GM08714 (cell line): ENCODE data around the gene PLPP2.
"Not testable (repeated sequence)": the region's sequence is repeated elsewhere in the genome, so short reads cannot be mapped to it uniquely, and the experiment has no call there.

Experiments used
- H3K4me3 ChIP-seq: fragments of 200-500 bp; sonication (Bioruptor generic); 2 replicates; pipeline ENCODE4 v1.5.1; 2014; ENCODE audit warnings: mild to moderate bottlenecking, low read length, inconsistent platforms
- ZNF274 ChIP-seq: IDR thresholded peaks from 2 replicates; pipeline ENCODE4 v1.6.1; 2012; ENCODE audit warnings: mild to moderate bottlenecking, low read depth, low read length

PLPP2 gene

GRCh38 chr19:277581-278165 is 13.5 kb downstream of the PLPP2 start:
- no peak overlapping the region for H3K4me3 ChIP-seq
- no peak for TF ChIP-seq ZNF274

- H3K4me3 ChIP-seq, result no peak overlapping the region
- TF ChIP-seq ZNF274, result no peak
These were observed 14.1 kb downstream of the PLPP2 start for GRCh38 chr19:277131-277530.

DNA sequence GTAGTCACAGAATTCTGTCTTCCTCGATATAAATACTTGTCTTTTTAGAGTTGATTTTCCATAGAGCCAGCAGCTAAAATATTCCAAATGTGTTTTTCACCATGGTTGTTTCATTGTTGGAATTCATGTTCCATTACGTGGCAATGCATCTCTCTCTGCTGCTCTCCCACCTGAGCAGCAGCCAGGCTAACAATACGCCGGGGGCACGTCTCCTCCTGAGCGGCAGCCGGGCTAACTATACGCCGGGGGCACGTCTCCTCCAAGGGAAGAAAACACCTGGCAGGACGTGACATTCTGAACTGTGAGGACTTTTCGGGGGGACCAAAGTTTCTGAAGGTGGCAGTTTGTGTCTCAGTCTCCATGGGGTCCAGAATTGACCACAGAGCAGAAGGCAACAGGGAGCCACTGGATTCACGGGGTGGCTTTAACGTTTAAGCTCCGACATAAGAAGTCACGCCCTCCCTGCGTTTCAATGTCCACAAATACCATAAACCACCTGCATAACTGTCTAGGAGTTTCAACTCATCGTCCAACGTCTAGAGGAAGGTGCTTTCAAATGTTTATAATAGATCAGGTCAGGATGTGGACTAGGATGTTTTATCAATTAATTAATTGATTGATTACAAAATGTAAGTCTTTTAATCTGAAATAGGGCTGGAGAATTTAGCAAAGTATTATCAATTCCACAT is 15.1 kb downstream of the PLPP2 start:
- H3K4me3 ChIP-seq, result no peak overlapping the region
- TF ChIP-seq ZNF274, result no peak

DNA sequence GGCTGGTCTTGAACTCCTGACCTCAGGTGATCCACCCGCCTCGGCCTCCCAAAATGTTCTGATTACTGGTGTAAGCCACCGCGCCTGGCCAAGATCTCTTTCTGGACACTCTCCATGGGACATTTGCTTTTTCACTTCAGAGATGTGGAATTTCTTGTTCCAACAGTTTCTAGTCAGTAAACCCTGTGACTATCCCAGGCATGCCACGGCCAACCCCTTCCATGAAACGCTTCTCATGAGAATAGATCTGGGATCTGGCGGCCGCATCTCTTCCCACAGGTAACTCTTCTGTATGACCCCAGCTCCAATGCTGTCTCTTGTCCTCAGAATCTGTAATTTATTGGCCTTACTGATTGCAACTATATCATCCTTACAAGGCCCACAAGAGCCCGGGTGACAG is 16.2 kb downstream of the PLPP2 start:
- no peak overlapping the region for H3K4me3 ChIP-seq
- no peak for TF ChIP-seq ZNF274

- no peak for TF ChIP-seq ZNF274
- H3K4me3 ChIP-seq, result no peak overlapping the region
These were observed 17.8 kb downstream of the PLPP2 start for GRCh38 chr19:273393-273792.

DNA sequence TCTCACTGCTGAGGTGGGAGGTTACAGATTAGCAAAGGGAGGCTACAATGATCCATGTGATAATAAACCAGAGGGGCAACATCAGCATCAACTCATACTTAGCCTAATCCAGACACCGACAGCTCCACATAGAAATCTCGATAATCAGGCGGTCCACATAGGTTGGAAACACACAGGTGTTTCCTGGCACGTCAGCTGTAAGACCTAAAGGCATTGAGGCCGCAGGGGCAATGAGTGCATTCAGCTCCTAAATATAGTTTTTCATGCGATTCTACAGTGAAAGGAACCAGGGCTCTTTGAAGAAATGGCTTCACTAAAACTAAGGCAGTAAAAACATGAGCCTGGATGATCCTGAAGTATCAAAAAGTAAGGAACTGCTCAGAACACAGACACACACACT is 19.3 kb downstream of the PLPP2 start:
- H3K4me3 ChIP-seq, result no peak overlapping the region
- no peak for TF ChIP-seq ZNF274

DNA sequence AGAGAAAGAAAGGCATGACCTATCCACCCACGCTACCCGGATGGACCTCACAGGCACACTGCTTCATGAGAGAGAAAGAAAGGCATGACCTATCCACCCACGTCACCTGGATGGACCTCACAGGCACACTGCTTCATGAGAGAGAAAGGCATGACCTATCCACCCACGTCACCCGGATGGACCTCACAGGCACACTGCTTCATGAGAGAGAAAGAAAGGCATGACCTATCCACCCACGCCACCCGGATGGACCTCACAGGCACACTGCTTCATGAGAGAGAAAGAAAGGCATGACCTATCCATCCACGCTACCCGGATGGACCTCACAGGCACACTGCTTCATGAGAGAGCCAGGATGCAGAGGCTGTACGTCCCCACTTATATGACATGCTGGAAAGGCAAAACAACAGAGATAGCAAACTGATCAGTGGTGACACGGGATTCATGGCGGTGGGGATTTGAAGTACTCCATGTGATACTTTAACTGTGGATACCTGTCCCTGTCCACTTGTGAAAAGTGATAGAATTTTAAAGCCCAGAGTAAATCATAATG is 20.4 kb downstream of the PLPP2 start:
- H3K4me3 ChIP-seq, result not testable (repeated sequence)

DNA sequence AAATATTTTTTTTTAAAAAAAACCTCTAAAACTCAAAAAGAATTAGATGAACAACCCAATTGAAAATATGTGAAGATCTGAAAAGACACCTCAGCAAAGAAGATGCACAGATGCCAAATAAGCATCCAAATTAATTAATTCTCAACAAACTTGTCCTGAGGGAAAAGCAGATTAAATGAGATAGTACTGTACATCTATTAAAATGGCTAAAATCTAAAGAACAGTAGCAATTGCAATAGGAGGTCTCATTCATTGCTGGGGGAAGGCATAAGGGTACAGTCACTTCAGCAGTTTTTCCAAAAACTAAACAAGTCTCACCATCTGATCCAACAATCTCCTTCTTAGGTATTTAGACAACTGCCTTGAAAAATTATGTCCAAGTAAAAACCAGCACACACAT is 22.0 kb downstream of the PLPP2 start:
- H3K4me3 ChIP-seq, result no peak overlapping the region
- TF ChIP-seq ZNF274, result no peak

DNA sequence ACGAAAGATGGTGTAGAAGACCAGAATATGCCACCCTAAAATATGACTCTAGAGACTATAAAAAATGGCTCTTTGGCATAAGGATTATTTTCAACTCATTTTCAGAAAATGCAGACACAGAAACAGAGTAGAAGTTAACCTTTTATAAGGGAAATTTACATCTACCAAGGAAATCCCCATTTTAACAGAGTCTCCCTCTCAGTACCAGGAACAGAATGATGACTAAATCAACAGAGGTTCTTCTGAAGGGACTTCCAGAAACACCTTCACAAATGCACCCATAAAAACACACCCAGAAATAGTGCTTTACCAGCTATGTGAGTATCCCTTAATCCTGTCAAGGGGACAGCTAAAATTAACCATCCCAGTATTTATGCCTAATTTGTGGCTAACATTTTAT is 29.1 kb downstream of the PLPP2 start:
- H3K4me3 ChIP-seq, result no peak overlapping the region
- no peak for TF ChIP-seq ZNF274

GRCh38 chr19:256804-257203 is 34.4 kb downstream of the PLPP2 start:
- H3K4me3 ChIP-seq, result not testable (repeated sequence)

GRCh38 chr19:252421-253186 is 38.6 kb downstream of the PLPP2 start:
- not testable (repeated sequence) for H3K4me3 ChIP-seq

- no peak overlapping the region for H3K4me3 ChIP-seq
- TF ChIP-seq ZNF274, result no peak
These were observed 44.7 kb downstream of the PLPP2 start for GRCh38 chr19:246551-246950.

- H3K4me3 ChIP-seq, result 0 out of 2 replicates have a peak overlapping the region, but pooled peaks have one; percentile 81
These were observed 45.3 kb downstream of the PLPP2 start for GRCh38 chr19:245900-246299.

- no peak for TF ChIP-seq ZNF274
- H3K4me3 ChIP-seq, result 0 out of 2 replicates have a peak overlapping the region, but pooled peaks have one; percentile 81
These were observed 45.7 kb downstream of the PLPP2 start for GRCh38 chr19:245457-245856.
